ENCODE data around the gene MIAT.
"Not testable (repeated sequence)": the region's sequence is repeated elsewhere in the genome, so short reads cannot be mapped to it uniquely, and the experiment has no call there.

The MIAT gene

GRCh38 chr22:26700462-26700861 is 43.1 kb downstream of the MIAT start:
- DNase-seq (ENCODE audit: low read depth) = no peak

GRCh38 chr22:26700886-26701285 is 43.5 kb downstream of the MIAT start:
- DNase-seq (ENCODE audit: low read depth) = no peak

GRCh38 chr22:26701323-26701722 is 43.9 kb downstream of the MIAT start:
- no peak for DNase-seq (ENCODE audit: low read depth)

DNA sequence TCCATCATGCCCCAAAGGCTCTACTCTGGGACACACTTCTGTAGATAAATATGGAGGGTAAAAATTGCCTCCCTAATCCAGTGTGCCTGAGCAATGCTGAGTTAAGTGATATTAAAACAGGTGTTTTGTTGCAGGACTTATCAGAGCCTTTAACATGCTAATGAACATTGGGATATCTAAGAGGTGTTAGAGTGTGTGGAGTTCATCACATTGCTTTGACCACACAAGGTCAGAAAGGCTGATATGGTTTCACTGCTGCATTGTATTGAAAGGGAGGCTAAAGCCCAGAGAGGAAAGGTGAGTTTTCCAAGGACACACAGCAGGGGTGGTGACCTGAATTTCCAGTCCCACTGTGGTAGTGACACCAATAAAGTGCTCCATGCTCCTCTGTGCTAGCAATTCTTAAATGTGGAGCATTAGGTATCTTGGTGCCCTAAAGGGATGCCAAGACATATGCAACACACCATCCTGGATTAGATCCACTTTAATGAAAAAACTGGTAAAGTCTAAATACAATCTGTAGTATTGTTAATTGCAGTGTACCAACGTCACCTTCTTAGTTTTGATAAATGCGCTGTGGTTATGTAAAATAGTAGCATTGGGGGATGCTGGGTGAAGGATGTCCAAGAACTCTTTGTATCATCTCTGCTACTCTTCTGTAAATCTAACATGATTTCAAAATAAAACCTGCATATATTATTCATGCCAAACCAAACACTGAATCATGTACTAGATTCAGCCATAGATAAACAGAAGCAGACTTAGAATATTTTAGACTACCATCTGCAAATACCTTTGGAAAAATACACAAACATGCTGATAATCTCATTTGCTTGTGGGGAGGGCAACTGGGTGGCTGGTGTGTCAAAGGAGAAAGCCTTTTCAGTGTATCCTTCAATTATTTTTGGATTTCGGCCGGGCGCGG is 45.8 kb downstream of the MIAT start:
- DNase-seq (ENCODE audit: low read depth) = no peak

GRCh38 chr22:26705379-26705778 is 48.0 kb downstream of the MIAT start:
- not testable (repeated sequence) for DNase-seq (ENCODE audit: low read depth)

GRCh38 chr22:26707090-26707489 is 49.7 kb downstream of the MIAT start:
- DNase-seq (ENCODE audit: low read depth) = no peak

- DNase-seq (ENCODE audit: low read depth) = no peak
Observed at GRCh38 chr22:26707581-26707980, 50.2 kb downstream of the MIAT start.

DNA sequence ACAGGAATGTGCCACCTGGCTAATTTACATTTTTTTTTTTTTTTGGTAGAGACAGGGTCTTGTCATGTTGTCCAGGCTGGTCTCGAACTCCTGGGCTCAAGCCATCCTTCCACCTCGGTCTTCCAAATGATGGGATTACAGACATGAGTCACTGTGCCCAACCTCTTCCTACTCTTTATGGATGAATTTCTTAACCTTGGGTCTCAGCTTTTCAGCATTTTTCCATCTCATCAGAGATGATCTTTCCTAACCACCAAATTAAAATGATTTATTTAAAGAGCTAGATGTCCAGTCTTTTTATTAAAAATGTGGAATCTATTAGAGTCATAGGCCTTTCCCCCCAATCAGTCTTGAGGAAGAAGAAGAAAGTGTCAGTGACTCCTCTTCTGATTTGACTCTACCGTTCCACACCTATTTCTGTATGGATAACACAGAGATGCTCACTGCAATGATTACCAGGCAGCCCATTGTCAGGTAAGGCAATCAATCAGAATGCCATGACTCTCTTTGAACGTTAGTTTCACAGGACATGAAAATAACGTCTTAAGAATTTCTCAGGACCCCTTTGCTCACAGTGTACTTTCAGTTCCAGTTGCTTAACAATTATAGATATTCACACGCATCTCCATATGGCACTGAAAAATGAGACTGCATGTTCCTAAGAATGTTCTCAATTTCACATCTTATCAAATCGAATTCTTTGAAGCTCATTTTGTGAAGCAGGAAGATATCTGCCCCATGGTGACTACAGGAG is 51.0 kb downstream of the MIAT start:
- peak; percentile 68 for DNase-seq (ENCODE audit: low read depth)

DNA sequence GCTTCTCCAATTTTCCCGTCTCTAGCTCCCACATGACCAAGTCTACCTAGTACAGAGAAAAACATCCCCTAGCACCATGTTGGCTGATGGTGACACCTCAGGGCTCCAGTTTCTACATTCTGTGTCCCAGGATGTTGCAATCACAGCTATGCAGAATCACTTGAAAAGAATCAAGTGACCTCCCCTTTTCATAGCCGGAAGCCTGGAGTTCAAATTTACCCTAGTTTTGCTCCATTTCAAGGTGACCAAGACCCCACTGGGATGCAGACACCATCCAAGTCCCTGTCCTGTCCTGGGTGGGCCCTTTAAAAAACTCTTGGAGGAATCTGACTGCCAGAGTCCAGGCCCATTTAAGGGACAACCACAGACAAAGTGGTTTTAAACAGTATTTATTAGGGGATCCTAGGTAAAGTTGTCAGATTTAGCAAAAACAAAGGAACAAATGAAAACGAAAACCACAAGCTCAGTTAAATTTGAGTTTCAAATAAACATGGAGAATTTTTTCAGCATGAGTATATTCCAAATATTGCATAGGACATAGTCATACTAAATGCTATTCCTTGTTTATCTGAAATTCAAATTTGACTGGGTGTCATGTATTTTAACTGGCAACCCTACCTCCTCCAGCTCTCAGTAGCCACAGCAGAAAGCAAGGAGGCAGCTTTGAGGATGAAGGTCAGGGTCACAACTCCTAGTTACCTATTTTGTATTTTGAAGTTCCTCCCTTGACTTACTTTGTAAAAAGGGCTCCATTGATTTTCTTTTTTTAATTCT is 52.4 kb downstream of the MIAT start:
- no peak for DNase-seq (ENCODE audit: low read depth)

- no peak for DNase-seq (ENCODE audit: low read depth)
Observed at GRCh38 chr22:26711205-26711963, 54.0 kb downstream of the MIAT start.

DNA sequence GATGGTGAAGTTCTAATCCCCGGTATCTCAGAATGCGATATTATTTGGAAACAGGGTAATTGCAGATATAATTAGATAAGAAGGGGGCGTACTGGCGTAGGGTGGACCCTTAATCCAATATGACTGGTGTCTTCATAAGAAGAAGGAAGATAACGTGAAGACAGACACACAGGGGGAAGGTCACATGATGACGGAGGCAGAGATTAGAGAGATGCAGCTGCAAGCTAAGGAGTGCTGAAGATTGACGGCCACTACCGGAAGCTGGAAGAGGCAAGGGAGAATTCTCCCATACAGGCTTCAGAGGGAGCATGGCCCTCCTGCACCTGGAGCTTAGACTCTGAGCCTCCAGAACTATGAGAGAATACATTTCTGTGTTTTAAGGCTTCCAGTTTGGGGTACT is 54.8 kb downstream of the MIAT start:
- no peak for DNase-seq (ENCODE audit: low read depth)

DNA sequence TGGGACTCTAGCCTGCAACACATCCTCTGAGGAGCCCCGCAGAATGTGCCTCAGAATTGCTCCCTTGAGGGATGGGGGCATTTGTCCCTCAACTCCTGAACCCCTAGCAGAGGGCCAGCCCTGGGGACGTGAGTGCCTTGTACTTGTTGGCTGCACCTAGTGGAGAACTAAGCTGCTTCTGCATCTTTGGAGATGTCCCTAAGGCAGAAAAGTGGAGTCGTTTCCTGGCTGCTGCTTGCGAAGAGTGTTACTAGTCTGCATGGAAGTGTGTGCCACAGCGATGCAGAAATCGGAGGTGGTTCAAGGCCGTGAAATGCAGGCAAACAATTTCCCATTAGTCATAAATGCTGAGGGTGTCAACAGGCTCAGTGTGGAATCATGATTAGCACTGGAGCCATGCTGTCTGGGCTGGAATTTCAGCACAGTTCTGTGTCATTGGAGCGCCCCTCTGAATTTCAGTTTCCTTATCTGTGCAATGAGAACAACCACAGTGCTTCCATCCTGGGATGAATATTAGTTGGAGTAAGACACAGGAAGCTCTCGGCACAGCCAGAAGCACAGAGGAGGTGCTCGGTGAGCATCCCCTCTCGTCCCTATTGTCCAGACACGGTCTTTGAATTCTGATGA is 56.5 kb downstream of the MIAT start:
- DNase-seq (ENCODE audit: low read depth) = peak; percentile 60

DNA sequence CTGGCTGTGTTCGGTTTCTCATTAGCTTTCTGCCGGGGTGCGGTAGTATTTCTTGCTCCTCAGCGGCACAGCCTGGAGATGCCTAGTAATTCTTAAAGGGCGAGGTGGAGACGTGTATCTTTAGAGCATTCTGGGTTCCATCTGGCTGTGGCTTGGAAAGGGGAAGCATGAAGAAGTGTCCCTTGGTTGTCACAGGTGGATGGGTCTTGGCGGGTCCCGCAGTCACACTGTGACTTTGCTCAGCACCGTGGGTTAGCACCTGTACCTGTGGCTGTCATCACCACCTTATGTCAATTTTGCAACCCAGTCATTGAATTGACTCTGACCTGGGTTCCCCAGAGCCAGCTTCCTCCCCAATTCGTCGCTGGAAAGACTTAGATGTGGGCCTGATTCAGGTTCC is 57.6 kb downstream of the MIAT start:
- no peak for DNase-seq (ENCODE audit: low read depth)

- no peak for DNase-seq (ENCODE audit: low read depth)
Observed at GRCh38 chr22:26715392-26715936, 58.1 kb downstream of the MIAT start.

GRCh38 chr22:26718488-26718887 is 61.1 kb downstream of the MIAT start:
- no peak for DNase-seq (ENCODE audit: low read depth)

- peak; percentile 95 for DNase-seq (ENCODE audit: low read depth)
Observed at GRCh38 chr22:26718905-26719304, 61.5 kb downstream of the MIAT start.

- no peak for DNase-seq (ENCODE audit: low read depth)
Observed at GRCh38 chr22:26722159-26722558, 64.8 kb downstream of the MIAT start.

DNA sequence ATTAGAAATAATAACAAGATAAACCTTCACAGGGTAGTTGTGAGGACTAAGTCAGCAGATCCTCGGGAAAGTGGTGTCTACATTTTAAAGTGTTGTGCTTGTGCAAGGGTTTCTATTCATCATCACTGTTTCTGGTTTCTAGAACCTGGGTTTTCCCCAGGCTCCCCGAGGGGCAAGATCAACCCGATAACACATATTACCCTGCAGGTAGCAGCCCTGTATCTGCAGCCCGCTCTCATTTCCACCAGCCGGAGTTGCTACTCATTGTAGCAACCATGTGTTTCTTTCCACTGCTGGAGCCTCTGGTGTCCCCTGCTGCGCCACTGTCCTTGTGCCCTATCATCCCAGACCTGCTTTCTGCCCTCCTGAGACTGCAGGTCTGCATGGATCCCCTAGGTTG is 67.0 kb downstream of the MIAT start:
- DNase-seq (ENCODE audit: low read depth) = no peak

- DNase-seq (ENCODE audit: low read depth) = no peak
Observed at GRCh38 chr22:26725012-26725676, 67.8 kb downstream of the MIAT start.

Data from GM04504 (cell line).